ENCODE results near the gene MRPL10. TPM values are rescaled to one million over a fixed set of nuclear protein-coding genes. Genes with fewer than 3 reads are reported as not detected.

The MRPL10 gene
- total and polyA plus RNA-seq, 10 of the 15 experiments (the other 5 are each of a cell fraction or from before 2014, with no cell fraction given): 18.9 to 61.9 (median 47.3) TPM

DNA sequence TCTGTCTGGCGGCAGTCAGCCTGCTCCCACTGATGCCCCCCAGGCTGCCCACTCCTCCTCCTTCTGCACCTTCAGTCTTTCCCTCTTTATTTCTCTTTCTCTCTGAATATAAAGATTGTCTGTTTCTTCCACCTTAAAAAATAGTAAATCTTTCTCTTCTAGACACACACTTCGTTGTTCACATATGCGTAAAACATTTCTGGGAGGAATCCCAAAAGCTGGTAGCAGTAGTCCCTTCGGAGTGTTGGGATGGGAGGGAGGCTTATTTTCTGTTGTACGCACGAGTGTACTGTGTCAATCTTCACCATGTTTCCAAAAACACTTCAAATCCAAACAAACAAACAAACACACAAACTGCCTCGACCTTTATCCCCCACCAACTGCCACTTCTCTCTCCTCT, 19.6 kb downstream of the MRPL10 start:
- no peak for FAIRE-seq
- CTCF ChIA-PET: no interaction called here
- H3K4me1 ChIP-seq (ENCODE audit: control insufficient read depth, insufficient read depth, low read length): no peaks in the 10 kb centered on the region
- ATAC-seq: no peak
- no peaks in the 10 kb centered on the region for H3K79me2 ChIP-seq (ENCODE audit: control insufficient read depth, insufficient read depth, low read length)
- no peak overlapping the region for H3K9ac ChIP-seq (ENCODE audit: control insufficient read depth, insufficient read depth, low read length)
- DNase-seq (ENCODE audit: low read depth, low spot score): no peak
- RAD21 ChIA-PET (ENCODE audit: unreplicated experiment): no interaction called here
- in situ Hi-C loops (cut with MboI): no loop called here
- H3K36me3 ChIP-seq (ENCODE audit: control insufficient read depth in 2 of 2, insufficient read depth in 2 of 2, low read length in 1 of 2): peaks cover 5 to 11% of the 10 kb centered on the region in 2 experiments; a peak in 3 of 4 replicates
- H4K20me1 ChIP-seq (ENCODE audit: control insufficient read depth, insufficient read depth): no peaks in the 10 kb centered on the region
- no peak overlapping the region for H3K4me2 ChIP-seq (ENCODE audit: control insufficient read depth, insufficient read depth)
- H3K27ac ChIP-seq (ENCODE audit: control insufficient read depth, insufficient read depth): no peak overlapping the region
- POLR2A ChIA-PET: no interaction called here
- no peak overlapping the region for H3K4me3 ChIP-seq
- no peak for TF ChIP-seq PRDM15 (CRISPR knock-in tag; IDR thresholded peaks at IDR 0.05)
- no peak for TF ChIP-seq SRF (IDR thresholded peaks at IDR 0.05; ENCODE audit: low read depth in 2 of 2, low read length in 2 of 2)
- TF ChIP-seq HCFC1 (IDR thresholded peaks at IDR 0.05; ENCODE audit: low read length): no peak
- no peak for TF ChIP-seq YBX1 (IDR thresholded peaks at IDR 0.05)
- TF ChIP-seq NRF1 (conservative IDR thresholded peaks at IDR 0.05; ENCODE audit: low read depth, low read length): no peak
- TF ChIP-seq YY1 (IDR thresholded peaks at IDR 0.05; ENCODE audit: low read depth, low read length): no peak
- no peak for TF ChIP-seq SIN3A (IDR thresholded peaks at IDR 0.05; ENCODE audit: low read depth, low read length)
- intact Hi-C loops (cut with micrococcal nuclease; ENCODE audit: unreplicated experiment): no loop called here
- no TSS peak for BruUV-seq (replicated peaks)
- no peaks in the 10 kb centered on the region for H3K9me3 ChIP-seq (replicated peaks; ENCODE audit: control insufficient read depth, insufficient read depth, low read length)
- 84% methylated on average over 7 of the region's 7 CpGs for WGBS (ENCODE audit: insufficient coverage, insufficient replicate concordance, low lambda C conversion rate, missing lambda C conversion rate)
- H2AFZ ChIP-seq (ENCODE audit: control insufficient read depth, low read depth, low read length): no peak overlapping the region
- no peaks in the 10 kb centered on the region for H3K27me3 ChIP-seq (replicated peaks in 1 of 2; ENCODE audit: control insufficient read depth in 2 of 2, insufficient read depth in 2 of 2, low read length in 1 of 2)
- SMC1A ChIA-PET (ENCODE audit: uncharacterized antibody, unreplicated experiment): no interaction called here
